HEK293T (cell line): ENCODE data around the gene SNN.

Source experiments
- ARNT ChIP-seq: fragments of 450-650 bp; IDR thresholded peaks from 2 replicates; pipeline ENCODE4 v1.6.1; 2017; ENCODE audit warnings: mild to moderate bottlenecking
- FOXA1 ChIP-seq: fragments of 450-650 bp; IDR thresholded peaks from 2 replicates; pipeline ENCODE4 v1.6.1; 2016; ENCODE audit warnings: mild to moderate bottlenecking
- FOXK2 ChIP-seq: fragments of 450-650 bp; IDR thresholded peaks from 2 replicates; pipeline ENCODE4 v1.6.1; 2016; ENCODE audit warnings: mild to moderate bottlenecking
- ZNF384 ChIP-seq: fragments of 450-650 bp; IDR thresholded peaks from 2 replicates; pipeline ENCODE4 v1.6.1; 2016

DNA sequence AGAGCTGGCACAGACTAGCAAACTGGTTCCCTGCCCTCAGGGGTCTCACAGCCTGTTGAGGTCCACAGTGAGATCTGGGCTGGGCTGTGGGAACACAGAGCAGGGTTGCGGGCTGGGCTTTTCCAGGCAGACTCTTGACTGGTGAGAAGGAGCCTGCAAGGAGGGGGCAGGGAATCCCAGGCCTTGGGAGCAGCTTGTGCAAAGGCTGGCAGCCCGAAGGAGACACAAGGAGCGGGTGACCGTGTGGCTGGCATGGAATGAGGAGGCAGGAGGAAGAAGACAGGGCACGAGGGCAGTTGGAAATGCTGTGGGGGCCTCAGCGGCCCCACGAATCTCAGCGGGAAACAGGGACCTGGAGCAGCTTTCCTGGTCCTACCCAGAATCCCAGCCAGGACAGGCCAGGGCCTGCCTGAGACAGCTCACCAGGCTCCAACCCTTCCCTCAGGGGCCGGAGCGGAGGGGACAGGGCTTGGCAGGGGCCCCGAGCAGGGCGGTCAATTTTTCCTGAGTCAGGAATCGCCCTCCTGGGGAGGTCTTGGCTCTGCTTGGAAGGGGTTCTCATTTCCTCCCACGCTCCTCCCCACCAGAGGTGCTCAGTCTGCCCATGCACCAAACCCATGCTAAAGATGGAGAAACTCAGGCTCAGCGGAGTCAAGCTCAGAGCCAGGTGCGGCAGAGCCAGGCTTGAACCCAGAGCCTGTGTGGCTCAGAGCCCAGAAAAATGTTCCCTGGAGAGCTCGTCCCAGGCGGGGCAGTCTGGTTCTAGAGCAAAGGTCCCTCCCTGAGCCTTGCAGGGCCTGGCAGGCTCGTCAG, 9.2 kb upstream of the SNN start:
- TF ChIP-seq ARNT, result no peak
- no peak for TF ChIP-seq FOXK2
- no peak for TF ChIP-seq ZNF384
- no peak for TF ChIP-seq FOXA1
